ENCODE measurements around the gene SLC9A4. TPM values are rescaled to one million over a fixed set of nuclear protein-coding genes. Genes with fewer than 3 reads are reported as not detected.

Gene SLC9A4
- total RNA-seq, 1 donor, result not detected

GRCh38 chr2:102434655-102435381 is 38.2 kb upstream of the SLC9A4 start:
- H4K20me1 ChIP-seq (ENCODE audit: insufficient read depth, low read length), result no peaks in the 10 kb centered on the region
- no peaks in the 10 kb centered on the region for H3K9me3 ChIP-seq (ENCODE audit: low read depth, low read length)
- H3K4me1 ChIP-seq (ENCODE audit: insufficient read depth, low read length), result no peaks in the 10 kb centered on the region
- DNase-seq (ENCODE audit: insufficient read length, low spot score, missing footprints), result no peak
- H3K36me3 ChIP-seq (ENCODE audit: insufficient read depth, low read length), result no peaks in the 10 kb centered on the region
- no peaks in the 10 kb centered on the region for H3K27me3 ChIP-seq (ENCODE audit: insufficient read depth, low read length)
- no peak overlapping the region for H2AFZ ChIP-seq (ENCODE audit: low read length)
- H3K79me2 ChIP-seq (ENCODE audit: insufficient read depth, low read length), result no peaks in the 10 kb centered on the region
- no peak overlapping the region for H3K4me2 ChIP-seq (ENCODE audit: insufficient read depth, low read length)
- H3K4me3 ChIP-seq (ENCODE audit: insufficient read depth, low read length), result no peak overlapping the region
- H3K27ac ChIP-seq (ENCODE audit: low read depth, low read length), result no peak overlapping the region
- no peak for TF ChIP-seq CTCF (IDR thresholded peaks at IDR 0.05; ENCODE audit: extremely low read depth, low read depth, low read length)

GRCh38 chr2:102435741-102436140 is 37.3 kb upstream of the SLC9A4 start:
- Histone ChIP-seq H3K36me3 (ENCODE audit: insufficient read depth, low read length) (no peaks in the 10 kb centered on the region), H3K9me3 (ENCODE audit: low read depth, low read length) (no peaks in the 10 kb centered on the region), H4K20me1 (ENCODE audit: insufficient read depth, low read length) (no peaks in the 10 kb centered on the region), H3K4me2 (ENCODE audit: insufficient read depth, low read length) (no peak overlapping the region), H2AFZ (ENCODE audit: low read length) (no peak overlapping the region), H3K27me3 (ENCODE audit: insufficient read depth, low read length) (no peaks in the 10 kb centered on the region), H3K4me3 (ENCODE audit: insufficient read depth, low read length) (no peak overlapping the region), H3K4me1 (ENCODE audit: insufficient read depth, low read length) (no peaks in the 10 kb centered on the region), H3K27ac (ENCODE audit: low read depth, low read length) (no peak overlapping the region), H3K79me2 (ENCODE audit: insufficient read depth, low read length) (no peaks in the 10 kb centered on the region)
- TF ChIP-seq CTCF (IDR thresholded peaks at IDR 0.05; ENCODE audit: extremely low read depth, low read depth, low read length), result no peak
- DNase-seq (ENCODE audit: insufficient read length, low spot score, missing footprints), result no peak

DNA sequence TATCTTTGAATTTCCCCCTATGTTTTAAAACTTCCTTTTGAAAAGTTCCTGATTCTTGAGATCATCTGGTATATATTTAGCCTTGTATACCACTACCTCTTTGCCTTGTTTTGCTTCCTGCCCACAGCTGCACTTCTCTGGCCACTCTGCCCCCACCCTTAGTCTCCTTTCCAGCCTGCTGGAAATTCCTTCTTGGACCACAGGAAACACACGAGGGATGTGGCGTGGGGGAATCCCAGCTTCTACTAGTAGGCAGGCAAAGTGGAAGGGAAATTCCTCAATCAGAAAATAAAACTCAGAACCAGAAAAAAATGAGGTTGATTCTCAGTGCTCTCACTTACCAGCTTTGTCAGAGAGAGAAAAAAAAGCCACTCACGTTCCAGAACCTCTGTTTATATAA is 36.7 kb upstream of the SLC9A4 start:
- no peak overlapping the region for H3K4me2 ChIP-seq (ENCODE audit: insufficient read depth, low read length)
- no peak for DNase-seq (ENCODE audit: insufficient read length, low spot score, missing footprints)
- H3K79me2 ChIP-seq (ENCODE audit: insufficient read depth, low read length), result no peaks in the 10 kb centered on the region

More for the DNA sequence above, 36.7 kb upstream of the SLC9A4 start:
- Histone ChIP-seq H3K36me3 (ENCODE audit: insufficient read depth, low read length) (no peaks in the 10 kb centered on the region), H3K27ac (ENCODE audit: low read depth, low read length) (no peak overlapping the region), H2AFZ (ENCODE audit: low read length) (no peak overlapping the region), H4K20me1 (ENCODE audit: insufficient read depth, low read length) (no peaks in the 10 kb centered on the region), H3K27me3 (ENCODE audit: insufficient read depth, low read length) (no peaks in the 10 kb centered on the region), H3K4me3 (ENCODE audit: insufficient read depth, low read length) (no peak overlapping the region), H3K9me3 (ENCODE audit: low read depth, low read length) (no peaks in the 10 kb centered on the region), H3K4me1 (ENCODE audit: insufficient read depth, low read length) (no peaks in the 10 kb centered on the region)
- no peak for TF ChIP-seq CTCF (IDR thresholded peaks at IDR 0.05; ENCODE audit: extremely low read depth, low read depth, low read length)

Data from osteoblast (primary cell).